ENCODE results near the gene NR5A1.

The NR5A1 gene

DNA sequence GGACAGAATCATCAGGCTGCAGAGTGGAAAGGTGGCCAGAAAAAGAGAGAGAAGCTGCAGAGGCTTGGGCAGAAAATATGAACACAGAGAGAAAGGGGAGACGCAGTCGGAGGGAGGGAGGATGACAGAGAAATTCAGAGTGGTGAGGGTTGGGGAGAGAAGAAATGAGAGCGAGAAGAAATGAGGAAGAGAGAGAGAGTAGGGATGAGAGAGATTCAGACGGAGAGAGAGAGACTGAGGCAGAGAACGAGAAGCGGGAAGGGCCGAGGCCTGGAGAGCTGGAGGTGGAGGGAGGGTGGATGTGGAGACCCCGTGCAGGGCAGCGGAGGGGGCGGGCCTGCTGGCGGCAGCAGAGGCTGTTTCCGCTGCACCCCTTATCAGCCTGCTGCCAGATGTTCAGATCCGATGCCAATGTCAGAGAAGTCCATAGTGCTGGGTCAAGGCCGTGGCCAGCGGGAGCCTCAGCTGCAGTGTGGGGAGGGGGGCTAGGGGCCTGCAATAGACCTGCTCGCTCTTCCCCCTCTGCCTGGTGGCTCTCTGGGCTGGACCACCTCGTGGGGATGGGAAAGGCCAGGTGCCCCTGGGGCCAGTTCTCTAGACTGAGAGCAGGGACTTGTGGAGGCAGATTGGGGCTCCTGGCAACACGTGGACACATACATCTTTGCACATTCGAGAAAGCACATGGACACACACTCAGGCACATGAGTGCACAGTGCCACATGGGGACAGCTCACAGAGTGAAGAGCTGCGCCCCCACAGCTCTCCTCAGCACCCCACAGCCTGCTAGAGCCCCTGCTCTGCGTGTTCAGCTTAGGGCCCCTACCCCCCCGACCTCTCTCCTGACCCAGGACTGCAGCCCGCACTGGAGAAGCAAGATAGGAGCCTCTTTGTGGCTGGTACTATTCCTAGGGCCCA lies 4.9 kb upstream of the NR5A1 start:
- TF ChIP-seq, protein P1, sequence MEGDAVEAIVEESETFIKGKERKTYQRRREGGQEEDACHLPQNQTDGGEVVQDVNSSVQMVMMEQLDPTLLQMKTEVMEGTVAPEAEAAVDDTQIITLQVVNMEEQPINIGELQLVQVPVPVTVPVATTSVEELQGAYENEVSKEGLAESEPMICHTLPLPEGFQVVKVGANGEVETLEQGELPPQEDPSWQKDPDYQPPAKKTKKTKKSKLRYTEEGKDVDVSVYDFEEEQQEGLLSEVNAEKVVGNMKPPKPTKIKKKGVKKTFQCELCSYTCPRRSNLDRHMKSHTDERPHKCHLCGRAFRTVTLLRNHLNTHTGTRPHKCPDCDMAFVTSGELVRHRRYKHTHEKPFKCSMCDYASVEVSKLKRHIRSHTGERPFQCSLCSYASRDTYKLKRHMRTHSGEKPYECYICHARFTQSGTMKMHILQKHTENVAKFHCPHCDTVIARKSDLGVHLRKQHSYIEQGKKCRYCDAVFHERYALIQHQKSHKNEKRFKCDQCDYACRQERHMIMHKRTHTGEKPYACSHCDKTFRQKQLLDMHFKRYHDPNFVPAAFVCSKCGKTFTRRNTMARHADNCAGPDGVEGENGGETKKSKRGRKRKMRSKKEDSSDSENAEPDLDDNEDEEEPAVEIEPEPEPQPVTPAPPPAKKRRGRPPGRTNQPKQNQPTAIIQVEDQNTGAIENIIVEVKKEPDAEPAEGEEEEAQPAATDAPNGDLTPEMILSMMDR (IDR thresholded peaks at IDR 0.05; ENCODE audit: low read depth, low read length): no peak
- no peak for DNase-seq (ENCODE audit: low read depth, low spot score)
- in situ Hi-C loops (cut with HindIII; ENCODE audit: low sequenced_read_pairs): no loop called here
- no peak overlapping the region for H3K4me3 ChIP-seq (ENCODE audit: low read depth, low read length)

DNA sequence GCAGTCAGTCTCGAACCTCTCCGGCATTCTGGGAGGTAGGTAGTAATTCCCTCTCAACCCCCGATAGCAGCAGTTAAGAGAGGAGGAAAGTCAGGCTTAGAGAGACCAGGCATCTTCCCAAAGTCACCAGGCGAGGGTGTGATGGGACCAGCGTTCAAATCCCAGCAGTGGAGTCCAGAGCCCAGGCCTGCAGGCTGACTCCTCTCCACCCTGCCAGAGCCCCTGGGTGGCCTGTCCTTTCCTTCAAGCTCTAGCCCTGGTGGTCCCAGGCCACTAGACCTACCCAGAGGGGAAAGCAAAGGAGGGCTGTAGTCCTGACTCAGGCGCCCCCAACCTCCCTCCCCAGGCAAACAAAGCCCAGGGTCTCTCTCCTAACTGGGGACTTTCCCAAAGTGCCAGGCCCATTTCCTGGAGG lies 4.2 kb upstream of the NR5A1 start:
- H3K4me3 ChIP-seq (ENCODE audit: low read depth, low read length): no peak overlapping the region
- TF ChIP-seq, protein P1 (IDR thresholded peaks at IDR 0.05; ENCODE audit: low read depth, low read length): no peak
- no peak for DNase-seq (ENCODE audit: low read depth, low spot score)
- in situ Hi-C loops (cut with HindIII; ENCODE audit: low sequenced_read_pairs): no loop called here

DNA sequence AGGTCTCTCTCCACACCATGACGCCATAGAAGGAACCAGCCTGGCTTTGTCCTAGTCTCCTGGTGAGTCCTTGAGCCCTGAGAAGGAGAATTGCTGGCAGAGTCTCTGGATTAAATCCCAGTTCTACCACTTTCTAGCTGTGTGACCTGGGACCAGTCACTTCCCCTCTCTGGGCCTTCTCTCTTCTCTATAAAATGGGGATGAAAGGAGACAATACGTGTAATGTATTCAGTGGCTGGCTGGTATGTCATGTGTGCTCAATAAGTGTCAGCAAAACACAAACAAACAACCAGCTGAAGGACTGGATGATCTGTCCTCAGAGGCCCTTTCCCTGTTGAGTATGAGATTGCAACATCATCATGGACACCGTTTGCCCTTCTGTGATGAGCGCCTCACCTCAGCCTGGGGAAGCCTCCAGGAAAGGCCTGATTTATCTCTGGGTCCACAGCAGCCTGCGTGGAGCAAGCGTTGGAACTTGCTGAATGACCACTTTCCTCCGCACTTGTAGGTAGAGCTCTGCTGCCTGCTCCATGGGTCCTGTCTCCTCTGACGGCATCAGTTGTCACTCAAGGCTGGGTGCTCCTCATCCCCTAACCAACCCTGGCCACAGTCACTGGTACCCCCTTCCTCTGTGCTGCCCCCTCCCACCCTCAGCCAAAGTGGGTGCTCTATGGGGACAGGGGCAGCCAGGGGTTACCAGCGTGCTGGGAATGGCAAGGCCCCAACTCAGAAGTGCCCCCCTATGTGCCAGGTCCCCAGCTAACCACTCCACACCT lies 3.6 kb upstream of the NR5A1 start:
- TF ChIP-seq, protein P1 (IDR thresholded peaks at IDR 0.05; ENCODE audit: low read depth, low read length): no peak
- DNase-seq (ENCODE audit: low read depth, low spot score): no peak
- no peak overlapping the region for H3K4me3 ChIP-seq (ENCODE audit: low read depth, low read length)
- in situ Hi-C loops (cut with HindIII; ENCODE audit: low sequenced_read_pairs): no loop called here

DNA sequence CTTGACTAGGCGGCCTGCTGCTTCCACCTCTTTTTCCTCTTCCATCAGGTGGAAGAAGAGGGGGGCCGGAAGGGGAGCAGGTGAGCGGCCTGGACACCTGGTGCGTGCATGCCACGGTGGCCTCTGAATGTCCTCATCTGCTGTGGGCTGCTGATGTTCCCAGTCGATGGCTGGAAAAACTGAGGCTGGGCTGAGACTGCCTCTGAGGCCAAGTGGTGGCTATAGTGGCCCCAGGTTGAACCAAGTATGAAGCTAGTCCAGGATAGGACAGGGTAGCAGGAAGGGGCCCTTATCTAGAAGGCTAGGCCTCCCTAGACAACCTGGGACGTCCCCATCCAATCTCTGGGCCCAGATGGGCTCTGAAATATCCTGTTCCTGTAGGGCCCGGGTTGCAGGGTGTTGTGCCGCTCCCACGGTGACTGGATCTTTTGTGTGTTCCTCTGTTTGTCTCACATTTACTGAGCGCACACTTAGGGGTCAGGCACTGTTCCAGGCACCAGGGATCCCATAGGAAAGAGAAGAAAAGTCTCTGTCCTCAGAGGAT lies 753 bp upstream of the NR5A1 start:
- in situ Hi-C loops (cut with HindIII; ENCODE audit: low sequenced_read_pairs): no loop called here
- no peak for DNase-seq (ENCODE audit: low read depth, low spot score)
- H3K4me3 ChIP-seq (ENCODE audit: low read depth, low read length): no peak overlapping the region
- TF ChIP-seq, protein P1 (IDR thresholded peaks at IDR 0.05; ENCODE audit: low read depth, low read length): no peak

DNA sequence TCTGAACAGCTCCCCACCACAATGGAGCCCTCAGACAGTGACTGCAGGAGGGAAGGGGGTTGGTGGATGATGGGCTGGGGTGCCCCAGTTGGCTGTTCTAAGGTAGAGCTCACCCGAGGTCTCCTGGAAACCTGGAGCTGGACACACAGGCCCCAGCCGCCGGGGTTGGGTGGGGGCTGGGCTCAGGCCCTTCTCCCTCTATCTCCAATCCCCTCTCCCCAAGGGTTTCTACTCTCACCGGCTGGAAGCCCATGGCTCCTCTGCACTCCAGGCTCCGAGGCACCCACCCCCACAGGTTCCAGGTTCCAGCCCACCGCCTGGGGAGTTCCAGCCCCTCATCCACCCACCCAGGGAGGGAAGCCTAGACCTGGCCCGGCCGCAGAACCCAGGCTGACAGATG lies 766 bp downstream of the NR5A1 start:
- no peak overlapping the region for H3K4me3 ChIP-seq (ENCODE audit: low read depth, low read length)
- no peak for DNase-seq (ENCODE audit: low read depth, low spot score)
- in situ Hi-C loops (cut with HindIII; ENCODE audit: low sequenced_read_pairs): no loop called here
- TF ChIP-seq, protein P1 (IDR thresholded peaks at IDR 0.05; ENCODE audit: low read depth, low read length): no peak

DNA sequence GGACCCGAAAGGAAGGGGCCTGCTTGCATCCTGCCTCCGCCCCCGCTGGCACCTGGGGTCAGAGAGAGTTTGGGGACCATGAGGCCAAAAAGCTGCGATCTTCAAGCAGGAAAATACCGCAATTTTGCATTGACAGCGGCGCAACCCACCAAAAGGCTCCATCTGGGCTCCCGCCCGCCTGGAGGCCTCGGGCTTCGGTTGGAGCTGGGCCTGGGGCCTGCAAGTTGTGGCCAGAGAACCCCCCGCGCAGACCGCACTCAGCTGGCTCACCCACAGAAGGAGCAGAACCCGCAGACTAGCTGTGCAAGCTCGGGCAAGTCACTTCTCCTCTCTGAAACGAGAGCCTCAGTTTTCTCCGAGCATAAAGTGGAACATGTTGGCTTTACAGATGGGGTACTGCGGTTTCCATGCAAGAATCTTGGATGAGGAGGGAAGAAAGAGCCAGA lies 1.3 kb downstream of the NR5A1 start:
- no peak for DNase-seq (ENCODE audit: low read depth, low spot score)
- H3K4me3 ChIP-seq (ENCODE audit: low read depth, low read length): no peak overlapping the region
- TF ChIP-seq, protein P1 (IDR thresholded peaks at IDR 0.05; ENCODE audit: low read depth, low read length): no peak
- in situ Hi-C loops (cut with HindIII; ENCODE audit: low sequenced_read_pairs): no loop called here
